IMR-90 (cell line): ENCODE data around the gene CHCHD2. TPM values are rescaled to one million over a fixed set of nuclear protein-coding genes. Genes with fewer than 3 reads are reported as not detected.

ENCODE experiments used
- ATAC-seq: fragments of 200-7000 bp; cut with Tn5 transposase; 2 replicates; pipeline ENCODE4 v1.9.1; 2020; ENCODE audit warnings: low read depth, mild to moderate bottlenecking, moderate library complexity
- BruUV-seq: library from RNA; stranded (reverse); fragments of 400-500 nt; replicated peaks from 2 replicates; lab custom pipeline; 2021; lab: Mats Ljungman, UMichigan
- CTCF ChIA-PET: fragments of 300-600 bp; formaldehyde crosslinking; extraction: SDS; loops from one replicate; lab custom pipeline; 2021; ENCODE audit warnings: antibody characterized with exemption; lab: Yijun Ruan, JAX
- POLR2A ChIA-PET: fragments of 300-600 bp; sonication (Branson Sonifier 250); formaldehyde crosslinking; loops from one replicate; lab custom pipeline; 2022; ENCODE audit warnings: antibody characterized with exemption; ENCODE audit not compliant: unreplicated experiment; lab: Charles Lee
- DNase-seq: peaks from one replicate; pipeline ENCODE4 v3.0.0; 2013
- H2AFZ ChIP-seq: replicated peaks from 2 replicates; pipeline ENCODE3; 2013; ENCODE audit warnings: low read length, mild to moderate bottlenecking; ENCODE audit not compliant: poor library complexity
- H2AK5ac ChIP-seq: 2 replicates; pipeline ENCODE4 v1.6.1; 2013; ENCODE audit warnings: low read depth, low read length, inconsistent platforms
- H2AK9ac ChIP-seq: replicated peaks from 2 replicates; pipeline ENCODE3; 2013; ENCODE audit warnings: mild to moderate bottlenecking, low read depth, low read length, moderate library complexity; ENCODE audit not compliant: poor library complexity
- H2BK120ac ChIP-seq: 2 replicates; pipeline ENCODE4 v1.6.1; 2013; ENCODE audit warnings: low read depth, low read length, inconsistent platforms
- H2BK15ac ChIP-seq: 3 replicates; pipeline ENCODE4 v1.6.1; 2013; ENCODE audit warnings: low read depth, low read length, inconsistent platforms
- H2BK20ac ChIP-seq: 2 replicates; pipeline ENCODE4 v1.6.1; 2013; ENCODE audit warnings: low read depth, mild to moderate bottlenecking, inconsistent platforms, low read length, moderate library complexity
- H2BK5ac ChIP-seq: 2 replicates; pipeline ENCODE4 v1.6.1; 2013; ENCODE audit warnings: mild to moderate bottlenecking, low read depth, low read length, inconsistent platforms; ENCODE audit not compliant: poor library complexity, severe bottlenecking
- H3K14ac ChIP-seq: replicated peaks from 2 replicates; pipeline ENCODE4 v1.6.1; 2013; ENCODE audit warnings: low read depth, low read length, inconsistent platforms
- H3K18ac ChIP-seq: 2 replicates; pipeline ENCODE4 v1.6.1; 2013; ENCODE audit warnings: low read depth, low read length, control low read depth
- H3K23ac ChIP-seq: 2 replicates; pipeline ENCODE4 v1.6.1; 2013; ENCODE audit warnings: low read depth, low read length, inconsistent platforms
- H3K27ac ChIP-seq: 2 replicates; pipeline ENCODE4 v1.5.1; 2013; ENCODE audit warnings: mild to moderate bottlenecking, control low read depth, low read length; ENCODE audit not compliant: insufficient read depth
- H3K27me3 ChIP-seq: 2 replicates; pipeline ENCODE4 v1.6.1; 2013; ENCODE audit warnings: low read length; ENCODE audit not compliant: control insufficient read depth, insufficient read depth
- H3K36me3 ChIP-seq: 2 replicates; pipeline ENCODE4 v1.6.1; 2013; ENCODE audit warnings: low read length, mixed read lengths; ENCODE audit not compliant: control insufficient read depth, insufficient read depth
- H3K4ac ChIP-seq: 2 replicates; pipeline ENCODE4 v1.6.1; 2013; ENCODE audit warnings: low read depth, low read length, inconsistent platforms
- H3K4me1 ChIP-seq: 2 replicates; pipeline ENCODE4 v1.6.1; 2013; ENCODE audit warnings: low read length, mixed read lengths; ENCODE audit not compliant: control insufficient read depth, insufficient read depth
- H3K4me2 ChIP-seq: 2 replicates; pipeline ENCODE4 v1.6.1; 2013; ENCODE audit warnings: low read depth, mild to moderate bottlenecking, control low read depth, low read length, moderate library complexity
- H3K4me3 ChIP-seq: 2 replicates; pipeline ENCODE4 v1.5.1; 2013; ENCODE audit warnings: low read depth, mild to moderate bottlenecking, control low read depth, low read length, moderate library complexity; ENCODE audit not compliant: insufficient read depth
- H3K56ac ChIP-seq: 2 replicates; pipeline ENCODE4 v1.6.1; 2013; ENCODE audit warnings: low read length, inconsistent platforms; ENCODE audit not compliant: insufficient read depth; ENCODE audit errors: extremely low read depth
- H3K79me1 ChIP-seq, 2 experiments: 2 replicates each; pipeline ENCODE4 v1.6.1; 2013; ENCODE audit warnings: low read length in 2 of 2, inconsistent platforms in 1 of 2, low read depth in 1 of 2
- H3K9ac ChIP-seq: 2 replicates; pipeline ENCODE4 v1.6.1; 2013; ENCODE audit warnings: low read depth, low read length, control low read depth
- H3K9me1 ChIP-seq: 2 replicates; pipeline ENCODE4 v1.6.1; 2013; ENCODE audit warnings: low read length, inconsistent platforms; ENCODE audit not compliant: insufficient read depth
- H3K9me3 ChIP-seq: 2 replicates; pipeline ENCODE4 v1.6.1; 2013; ENCODE audit warnings: low read length; ENCODE audit not compliant: control insufficient read depth, insufficient read depth
- H4K20me1 ChIP-seq: 2 replicates; pipeline ENCODE4 v1.6.1; 2013; ENCODE audit warnings: low read length, inconsistent platforms; ENCODE audit not compliant: insufficient read depth
- H4K5ac ChIP-seq: 2 replicates; pipeline ENCODE4 v1.6.1; 2013; ENCODE audit warnings: mild to moderate bottlenecking, low read depth, low read length, control low read depth
- H4K8ac ChIP-seq, 2 experiments: 2 replicates each; pipeline ENCODE4 v1.6.1; 2013; ENCODE audit warnings: low read depth in 2 of 2, low read length in 2 of 2, control low read depth in 1 of 2, inconsistent platforms in 1 of 2
- H4K91ac ChIP-seq: 2 replicates; pipeline ENCODE4 v1.6.1; 2013; ENCODE audit warnings: low read depth, low read length, inconsistent platforms; ENCODE audit not compliant: insufficient read depth
- BHLHE40 ChIP-seq: fragments of 150-350 bp; IDR thresholded peaks from 2 replicates; pipeline ENCODE4 v1.6.1; 2016; ENCODE audit warnings: mild to moderate bottlenecking, low read depth, low read length
- CEBPB ChIP-seq: IDR thresholded peaks from 2 replicates; pipeline ENCODE4 v1.6.1; 2012; ENCODE audit warnings: low read depth, low read length, improper control_type of control experiment
- CHD1 ChIP-seq: IDR thresholded peaks from 2 replicates; pipeline ENCODE4 v1.6.1; 2012; ENCODE audit warnings: low read depth, low read length, improper control_type of control experiment
- CTCF ChIP-seq: conservative IDR thresholded peaks from 2 replicates; pipeline ENCODE4 v1.5.1; 2012; ENCODE audit warnings: mild to moderate bottlenecking, low read depth, low read length, improper control_type of control experiment
- FOS ChIP-seq: fragments of 150-350 bp; IDR thresholded peaks from 2 replicates; pipeline ENCODE4 v1.6.1; 2016; ENCODE audit warnings: low read depth, low read length
- MAFK ChIP-seq: IDR thresholded peaks from 2 replicates; pipeline ENCODE4 v1.6.1; 2012; ENCODE audit warnings: low read depth, low read length, improper control_type of control experiment
- MAZ ChIP-seq: IDR thresholded peaks from 2 replicates; pipeline ENCODE4 v1.6.1; 2012; ENCODE audit warnings: low read depth, mild to moderate bottlenecking, low read length, improper control_type of control experiment, moderate library complexity, borderline replicate concordance
- MXI1 ChIP-seq: IDR thresholded peaks from 2 replicates; pipeline ENCODE4 v1.6.1; 2012; ENCODE audit warnings: low read depth, mild to moderate bottlenecking, low read length, moderate library complexity, borderline replicate concordance
- NFE2L2 ChIP-seq: fragments of 150-350 bp; IDR thresholded peaks from 2 replicates; pipeline ENCODE4 v1.6.1; 2016; ENCODE audit warnings: low read depth, mild to moderate bottlenecking, low read length
- POLR2A ChIP-seq: IDR thresholded peaks from 2 replicates; pipeline ENCODE4 v1.6.1; 2012; ENCODE audit warnings: mild to moderate bottlenecking, low read depth, low read length
- RAD21 ChIP-seq: IDR thresholded peaks from 2 replicates; pipeline ENCODE4 v1.6.1; 2012; ENCODE audit warnings: low read length, improper control_type of control experiment
- RCOR1 ChIP-seq: IDR thresholded peaks from 2 replicates; pipeline ENCODE4 v1.6.1; 2012; ENCODE audit warnings: mild to moderate bottlenecking, low read length, improper control_type of control experiment; ENCODE audit not compliant: insufficient replicate concordance
- RFX5 ChIP-seq: IDR thresholded peaks from 2 replicates; pipeline ENCODE4 v1.8.0; 2012; ENCODE audit warnings: low read depth, mild to moderate bottlenecking, low read length, moderate library complexity
- SMC3 ChIP-seq: fragments of 150-350 bp; IDR thresholded peaks from 2 replicates; pipeline ENCODE4 v1.6.1; 2016; ENCODE audit warnings: low read depth, mild to moderate bottlenecking, antibody characterized with exemption, low read length, moderate library complexity
- WGBS, 2 experiments: methylation state at CpG; one replicate each; pipeline versions ENCODE4 v1.1.5 to v1.1.7; 2013; ENCODE audit warnings: missing lambda C conversion rate in 2 of 2; ENCODE audit not compliant: insufficient read length in 1 of 2; ENCODE audit errors: extremely low coverage in 2 of 2; 5-methylcytosine and 5-hydroxymethylcytosine counted together
- dilution Hi-C: fragments of 300-500 bp; cut with HindIII; formaldehyde crosslinking; loops from one replicate; pipeline ENCODE4 v1.14.3; 2018; ENCODE audit warnings: low sequenced_read_pairs; ENCODE audit not compliant: unreplicated experiment
- in situ Hi-C: fragments of 300-500 bp; cut with MboI; formaldehyde crosslinking; loops from 3 replicates; pipeline ENCODE4 v1.14.3; 2019; ENCODE audit warnings: low sequenced_read_pairs, inconsistent platforms, mixed read lengths
- intact Hi-C: fragments of 100-400 bp; cut with micrococcal nuclease; formaldehyde crosslinking; loops from 2 replicates; pipeline ENCODE4 v1.10.0; 2022
- polyA plus RNA-seq, 3 experiments: library from polyadenylated mRNA; depleted of rRNA; stranded (reverse); fragments of >200 nt; gene quantifications; 2 replicates each; pipeline ENCODE4 v1.2.3, GENCODE V29; 2012; ENCODE audit warnings: low replicate concordance in 1 of 3
- total RNA-seq: library from RNA; depleted of rRNA; stranded (reverse); fragments of >200 nt; gene quantifications from 2 replicates; pipeline ENCODE4 v1.2.3, GENCODE V29; 2012
- TF ChIP-seq, protein P1 (sequence below): fragments of 150-350 bp; IDR thresholded peaks from 2 replicates; pipeline ENCODE4 v1.6.1; 2017; ENCODE audit warnings: mild to moderate bottlenecking, antibody characterized with exemption, low read length, low read depth
- TF ChIP-seq, protein P2 (sequence below): fragments of 150-350 bp; IDR thresholded peaks from 2 replicates; pipeline ENCODE4 v1.6.1; 2016; ENCODE audit warnings: low read depth, mild to moderate bottlenecking, low read length, moderate library complexity, borderline replicate concordance

The CHCHD2 gene
- total and polyA plus RNA-seq, 2 of the 4 experiments (the other 2 are of a cell fraction): 423 to 522 TPM

- Histone ChIP-seq H2AK5ac (no peak overlapping the region), H4K91ac (no peak overlapping the region), H3K56ac (no peak overlapping the region), H3K4me2 (no peak overlapping the region), H3K9me3 (no peaks in the 10 kb centered on the region), H3K27ac (no peak overlapping the region), H2AK9ac (no peak overlapping the region), H3K4me1 (no peaks in the 10 kb centered on the region), H2BK15ac (no peak overlapping the region), H3K9ac (no peak overlapping the region), H4K8ac (no peak overlapping the region), H3K79me1 (peaks cover 0 to 5% of the 10 kb centered on the region in 2 experiments; a peak in 1 of 4 replicates), H3K36me3 (no peaks in the 10 kb centered on the region), H3K4ac (no peak overlapping the region), H4K20me1 (peaks cover 6% of the 10 kb centered on the region; the same call in 1 of the 2 replicates), H3K9me1 (no peaks in the 10 kb centered on the region), H4K5ac (no peak overlapping the region), H2BK5ac (no peak overlapping the region), H3K27me3 (no peaks in the 10 kb centered on the region; the same call in 1 of the 2 replicates), H2BK120ac (no peak overlapping the region), H3K14ac (no peak overlapping the region), H2AFZ (no peak overlapping the region), H2BK20ac (no peak overlapping the region), H3K18ac (no peak overlapping the region), H3K4me3 (no peak overlapping the region), H3K23ac (no peak overlapping the region)
- dilution Hi-C loops: no loop called here
- intact Hi-C loops: no loop called here
- BruUV-seq: no TSS peak
- no peak for DNase-seq
- POLR2A ChIA-PET: no interaction called here
- no peak for TF ChIP-seq MXI1
- no peak for TF ChIP-seq CHD1
- no peak for TF ChIP-seq MAFK
- no peak for TF ChIP-seq RAD21
- TF ChIP-seq MAZ: no peak
- TF ChIP-seq, protein P1, sequence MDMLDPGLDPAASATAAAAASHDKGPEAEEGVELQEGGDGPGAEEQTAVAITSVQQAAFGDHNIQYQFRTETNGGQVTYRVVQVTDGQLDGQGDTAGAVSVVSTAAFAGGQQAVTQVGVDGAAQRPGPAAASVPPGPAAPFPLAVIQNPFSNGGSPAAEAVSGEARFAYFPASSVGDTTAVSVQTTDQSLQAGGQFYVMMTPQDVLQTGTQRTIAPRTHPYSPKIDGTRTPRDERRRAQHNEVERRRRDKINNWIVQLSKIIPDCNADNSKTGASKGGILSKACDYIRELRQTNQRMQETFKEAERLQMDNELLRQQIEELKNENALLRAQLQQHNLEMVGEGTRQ: no peak
- no peak for TF ChIP-seq FOS
- no peak for TF ChIP-seq SMC3
- no peak for TF ChIP-seq NFE2L2
- no peak for TF ChIP-seq BHLHE40
- no peak for TF ChIP-seq RCOR1
- no peak for TF ChIP-seq POLR2A
- TF ChIP-seq CTCF: no peak
- TF ChIP-seq RFX5: no peak
- TF ChIP-seq CEBPB: no peak
- TF ChIP-seq, protein P2, sequence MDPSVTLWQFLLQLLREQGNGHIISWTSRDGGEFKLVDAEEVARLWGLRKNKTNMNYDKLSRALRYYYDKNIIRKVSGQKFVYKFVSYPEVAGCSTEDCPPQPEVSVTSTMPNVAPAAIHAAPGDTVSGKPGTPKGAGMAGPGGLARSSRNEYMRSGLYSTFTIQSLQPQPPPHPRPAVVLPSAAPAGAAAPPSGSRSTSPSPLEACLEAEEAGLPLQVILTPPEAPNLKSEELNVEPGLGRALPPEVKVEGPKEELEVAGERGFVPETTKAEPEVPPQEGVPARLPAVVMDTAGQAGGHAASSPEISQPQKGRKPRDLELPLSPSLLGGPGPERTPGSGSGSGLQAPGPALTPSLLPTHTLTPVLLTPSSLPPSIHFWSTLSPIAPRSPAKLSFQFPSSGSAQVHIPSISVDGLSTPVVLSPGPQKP: no peak
- CTCF ChIA-PET: no interaction called here
- in situ Hi-C loops: no loop called here
- ATAC-seq: no peak
- no CpG with 5 or more reads among the region's 1 CpG for WGBS, 2 experiments
Observed at GRCh38 chr7:56110611-56111010, 4.3 kb upstream of the CHCHD2 start.
